Limb (tissue), 2 donors: ENCODE measurements around the gene AGMO.
"Not testable (repeated sequence)": the region's sequence is repeated elsewhere in the genome, so short reads cannot be mapped to it uniquely, and the experiment has no call there.

Experiments
- DNase-seq, 2 donors: peaks; one replicate each; pipeline ENCODE4 v3.0.0-alpha.2; 2016; ENCODE audit errors: extremely low spot score in 2 of 2

Gene AGMO

GRCh38 chr7:15560968-15561367, 847 bp downstream of the AGMO start:
- DNase-seq = no peak

- no peak for DNase-seq
Observed at GRCh38 chr7:15559416-15559928, 2.3 kb downstream of the AGMO start.

- DNase-seq = no peak
Observed at GRCh38 chr7:15558756-15559155, 3.1 kb downstream of the AGMO start.

- no peak for DNase-seq
Observed at GRCh38 chr7:15557686-15558085, 4.1 kb downstream of the AGMO start.

GRCh38 chr7:15557186-15557585, 4.6 kb downstream of the AGMO start:
- DNase-seq = no peak

DNA sequence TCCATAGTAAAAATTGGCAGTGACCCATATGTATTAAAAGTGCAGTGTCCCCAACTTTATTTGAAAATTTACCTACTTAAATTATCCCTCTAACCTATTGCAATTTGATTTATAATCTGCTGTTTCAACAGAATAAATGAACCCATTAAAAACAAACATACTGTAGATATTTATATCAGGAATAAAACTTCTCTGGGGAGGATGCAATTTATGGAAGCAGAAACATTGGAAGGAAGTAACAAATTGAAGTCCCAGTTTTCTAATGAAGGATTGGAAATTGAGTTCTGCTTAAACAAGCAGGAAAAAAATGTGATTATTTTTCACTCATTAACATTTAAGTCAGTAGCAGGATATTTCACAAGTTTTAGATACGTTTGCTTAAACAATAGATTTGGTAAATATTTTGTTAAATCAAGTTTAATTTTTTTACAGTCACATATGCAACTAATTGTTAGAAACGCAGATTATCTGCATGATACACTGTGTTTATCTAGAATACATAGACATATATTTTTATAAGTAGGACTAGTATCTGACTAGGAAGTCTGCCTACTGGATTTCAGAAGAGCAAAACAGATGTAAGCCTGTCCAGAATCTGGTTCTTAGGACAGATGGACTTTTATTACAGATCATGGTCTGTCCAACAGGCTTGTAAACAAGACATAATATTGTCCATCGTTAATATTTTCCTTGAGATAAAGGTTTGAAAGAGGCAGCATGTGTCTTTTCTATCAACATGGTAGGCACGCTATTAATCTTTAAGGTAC, 5.3 kb downstream of the AGMO start:
- no peak for DNase-seq

- DNase-seq = peak in 1 of 2 donors; percentile 70
Observed at GRCh38 chr7:15555381-15555859, 6.4 kb downstream of the AGMO start.

DNA sequence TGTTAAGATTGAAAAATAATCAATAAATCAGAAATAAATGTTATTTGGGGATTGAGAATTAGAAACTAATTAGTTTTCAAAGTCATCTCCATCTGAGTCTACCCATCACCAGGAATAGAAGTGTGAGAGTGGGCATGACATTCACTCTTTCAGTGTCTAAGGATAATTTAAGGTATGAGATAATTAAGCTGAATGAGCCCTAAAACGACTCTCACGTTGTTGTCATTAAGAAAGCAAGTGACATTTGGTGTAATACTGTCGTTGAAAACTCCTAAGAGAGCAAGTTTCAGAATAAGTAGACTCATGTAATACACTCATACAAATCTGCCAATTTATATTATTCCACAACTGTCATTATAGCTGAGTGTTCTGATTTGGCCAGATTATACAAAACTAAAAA, 7.1 kb downstream of the AGMO start:
- no peak for DNase-seq

GRCh38 chr7:15554081-15554480, 7.7 kb downstream of the AGMO start:
- no peak for DNase-seq

GRCh38 chr7:15547320-15547719, 14.5 kb downstream of the AGMO start:
- DNase-seq = not testable (repeated sequence)

GRCh38 chr7:15546272-15546792, 15.5 kb downstream of the AGMO start:
- no peak for DNase-seq

DNA sequence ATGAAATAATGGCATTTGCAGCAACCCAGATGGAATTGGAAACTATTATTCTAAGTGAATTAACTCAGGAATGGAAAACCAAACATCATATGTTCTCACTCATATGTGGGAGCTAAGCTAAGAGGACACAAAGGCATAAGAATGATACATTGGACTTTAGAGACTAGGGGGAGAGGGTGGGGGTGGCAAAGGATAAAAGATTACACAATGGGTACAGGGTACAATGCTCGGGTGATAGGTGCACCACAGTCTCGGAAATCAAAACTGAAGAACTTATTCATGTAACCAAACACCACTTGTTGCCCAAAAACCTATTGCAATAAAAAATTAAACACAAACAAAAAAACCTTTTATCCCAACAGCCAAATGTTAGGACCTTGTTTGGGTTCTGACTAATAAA, 17.8 kb downstream of the AGMO start:
- DNase-seq = no peak

DNA sequence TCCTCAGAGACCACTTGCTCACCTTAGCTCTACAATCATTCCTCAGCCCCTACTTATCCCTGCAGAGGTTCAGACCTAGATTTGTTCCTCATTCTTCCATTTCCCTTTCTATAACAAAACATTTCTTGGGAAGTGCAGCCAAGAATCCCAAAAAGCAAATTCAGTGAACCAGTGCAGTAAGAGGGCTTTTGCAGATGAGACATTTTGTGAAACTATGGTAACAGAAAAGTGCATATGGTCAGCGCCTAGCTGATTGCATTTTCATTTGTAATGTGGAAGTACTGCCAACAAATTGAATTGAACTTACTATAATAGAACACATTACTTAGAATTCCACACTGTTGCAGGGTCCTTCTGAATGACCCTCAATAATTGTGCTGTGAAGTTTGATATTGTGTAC, 18.6 kb downstream of the AGMO start:
- no peak for DNase-seq

GRCh38 chr7:15527648-15528047, 34.2 kb downstream of the AGMO start:
- no peak for DNase-seq

DNA sequence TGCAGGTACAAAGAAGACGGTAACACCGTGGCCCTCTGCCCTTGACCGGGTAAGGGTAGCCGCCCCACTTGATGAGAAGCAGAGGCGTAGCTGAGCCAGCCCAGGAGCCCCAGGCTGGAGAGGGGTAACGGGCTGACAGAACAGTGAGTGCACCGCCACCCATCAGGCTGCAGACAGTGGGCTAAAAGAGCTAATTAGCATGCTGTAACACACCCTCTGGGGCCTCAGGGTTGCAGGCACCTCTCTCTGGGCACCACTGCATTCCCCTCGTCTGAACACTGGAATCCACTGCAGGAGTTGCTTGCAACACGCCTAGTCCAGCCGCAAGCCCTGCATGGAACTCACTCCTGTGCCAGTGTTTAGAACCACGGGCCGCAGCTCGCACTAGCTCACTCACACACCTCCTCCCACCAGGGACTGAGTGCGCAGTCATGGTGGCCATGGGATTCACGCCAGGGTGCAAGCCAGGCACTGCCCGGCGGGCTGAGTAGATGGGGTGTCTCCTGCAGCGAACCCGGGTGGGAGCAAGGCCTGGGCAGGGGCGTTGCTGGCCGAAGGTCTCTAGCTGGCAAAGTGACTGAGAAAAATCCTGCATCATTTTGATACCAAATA, 36.1 kb downstream of the AGMO start:
- peak in 1 of 2 donors; percentile 21 for DNase-seq

GRCh38 chr7:15524077-15524476, 37.7 kb downstream of the AGMO start:
- DNase-seq = no peak

DNA sequence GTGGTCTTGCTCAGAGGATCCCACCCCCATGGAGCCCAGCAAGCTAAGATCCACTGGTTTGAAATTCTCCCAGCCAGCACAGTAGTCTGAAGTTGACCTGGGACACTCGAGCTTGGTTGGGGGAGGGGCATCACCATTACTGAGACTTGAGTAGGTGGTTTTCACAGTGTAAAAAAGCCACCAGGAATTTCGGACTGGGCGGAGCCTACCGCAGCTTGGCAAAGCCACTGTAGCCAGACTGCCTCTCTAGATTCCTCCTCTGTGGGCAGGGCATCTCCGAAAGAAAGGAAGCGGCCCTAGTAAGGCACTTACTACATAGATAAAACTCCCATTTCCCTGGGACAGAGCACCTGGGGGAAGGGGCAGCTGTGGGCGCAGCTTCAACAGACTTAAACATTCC, 44.0 kb downstream of the AGMO start:
- not testable (repeated sequence) for DNase-seq

DNA sequence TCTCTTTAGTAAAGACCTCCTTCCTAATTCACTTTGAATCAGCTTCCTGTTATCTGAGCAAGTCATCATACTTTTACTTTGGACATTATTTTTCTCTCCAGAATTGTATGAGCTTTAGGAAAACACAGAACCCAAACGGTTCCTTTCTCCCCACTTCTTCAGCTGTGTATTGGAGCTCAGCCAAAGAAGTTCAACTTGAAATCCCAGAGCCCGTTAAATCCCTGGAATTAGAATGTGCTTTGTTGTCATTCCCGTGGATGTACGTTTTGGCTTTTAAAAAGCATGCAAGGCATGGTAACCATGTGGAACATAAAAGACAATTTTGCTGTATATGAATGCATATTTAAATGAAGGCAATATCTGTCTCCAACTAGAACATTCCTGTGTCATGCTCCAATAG, 46.6 kb downstream of the AGMO start:
- DNase-seq = peak in 1 of 2 donors; percentile 71

- DNase-seq = no peak
Observed at GRCh38 chr7:15508258-15508657, 53.6 kb downstream of the AGMO start.

GRCh38 chr7:15507708-15508107, 54.1 kb downstream of the AGMO start:
- DNase-seq = no peak

GRCh38 chr7:15507171-15507570, 54.6 kb downstream of the AGMO start:
- DNase-seq = peak in 1 of 2 donors; percentile 58

DNA sequence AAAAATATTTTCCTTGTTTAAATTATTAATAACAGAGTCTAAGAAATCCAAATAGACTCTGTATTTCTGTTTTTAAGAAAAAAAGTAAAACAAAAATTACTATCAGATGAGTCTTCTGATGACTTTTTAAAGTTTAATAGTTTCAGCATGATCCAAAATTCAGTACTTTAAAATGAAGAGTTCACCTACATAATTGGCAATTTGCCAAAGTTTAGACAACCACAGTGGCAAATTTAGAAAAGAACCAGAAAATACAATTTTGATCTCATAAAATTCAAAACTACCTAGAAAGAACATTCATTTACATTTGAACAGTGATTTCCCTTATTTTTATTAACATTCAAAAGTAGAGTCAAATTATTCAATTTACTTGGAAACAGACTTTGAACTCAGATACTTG, 56.1 kb downstream of the AGMO start:
- no peak for DNase-seq

DNA sequence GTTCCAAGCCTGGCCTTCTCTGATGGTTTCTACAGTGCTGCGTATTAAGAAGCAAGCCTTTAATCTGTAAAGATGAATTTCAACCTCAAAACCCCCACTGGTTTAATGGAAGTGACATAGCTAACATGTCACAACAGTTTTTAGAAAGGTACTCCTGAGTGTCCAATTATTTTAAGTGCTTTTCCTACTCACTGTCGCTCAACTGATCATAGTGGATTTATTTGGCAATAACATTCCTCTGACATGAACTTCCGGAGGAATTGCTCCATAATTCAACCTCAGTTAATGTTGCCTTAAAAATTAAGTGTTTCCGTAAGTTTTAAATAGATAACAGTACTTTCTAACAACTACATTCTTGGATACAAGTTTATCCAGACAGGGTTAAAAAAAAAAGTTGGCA, 57.5 kb downstream of the AGMO start:
- DNase-seq = no peak
